Ovary (tissue), 3 donors: ENCODE measurements around the gene DACT2.

Experiments used
- CTCF ChIP-seq, 3 donors: fragments of 450-650 bp in 2 of 3; fragments of 200-600 bp in 1 of 3; IDR thresholded peaks; one replicate each; pipeline versions ENCODE4 v1.5.1 to v1.8.0; 2016 to 2022; ENCODE audit warnings: antibody characterized with exemption in 3 of 3, mild to moderate bottlenecking in 1 of 3
- EP300 ChIP-seq: sonication (generic); formaldehyde crosslinking; IDR thresholded peaks from one replicate; pipeline ENCODE4 v1.6.1; 2017; ENCODE audit warnings: antibody characterized with exemption
- POLR2A ChIP-seq: fragments of 450-650 bp; IDR thresholded peaks from one replicate; pipeline ENCODE4 v1.6.1; 2017; ENCODE audit warnings: antibody characterized with exemption, mild to moderate bottlenecking, moderate library complexity
- donor health status: DM: no; HTN: no; CAD: no.

- no peak for TF ChIP-seq CTCF (IDR thresholded peaks at IDR 0.05)
- no peak for TF ChIP-seq POLR2A
- TF ChIP-seq EP300 = no peak
Measured at GRCh38 chr6:168300975-168301647, 18.5 kb downstream of the DACT2 start.
